DMS53 (cell line): ENCODE data around the gene LRRC46.

Experiments used
- DNase-seq: peaks from one replicate; lab custom pipeline; 2025; lab: John Stamatoyannopoulos, UW

Gene LRRC46, protein sequence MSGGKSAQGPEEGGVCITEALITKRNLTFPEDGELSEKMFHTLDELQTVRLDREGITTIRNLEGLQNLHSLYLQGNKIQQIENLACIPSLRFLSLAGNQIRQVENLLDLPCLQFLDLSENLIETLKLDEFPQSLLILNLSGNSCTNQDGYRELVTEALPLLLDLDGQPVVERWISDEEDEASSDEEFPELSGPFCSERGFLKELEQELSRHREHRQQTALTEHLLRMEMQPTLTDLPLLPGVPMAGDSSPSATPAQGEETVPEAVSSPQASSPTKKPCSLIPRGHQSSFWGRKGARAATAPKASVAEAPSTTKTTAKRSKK

DNA sequence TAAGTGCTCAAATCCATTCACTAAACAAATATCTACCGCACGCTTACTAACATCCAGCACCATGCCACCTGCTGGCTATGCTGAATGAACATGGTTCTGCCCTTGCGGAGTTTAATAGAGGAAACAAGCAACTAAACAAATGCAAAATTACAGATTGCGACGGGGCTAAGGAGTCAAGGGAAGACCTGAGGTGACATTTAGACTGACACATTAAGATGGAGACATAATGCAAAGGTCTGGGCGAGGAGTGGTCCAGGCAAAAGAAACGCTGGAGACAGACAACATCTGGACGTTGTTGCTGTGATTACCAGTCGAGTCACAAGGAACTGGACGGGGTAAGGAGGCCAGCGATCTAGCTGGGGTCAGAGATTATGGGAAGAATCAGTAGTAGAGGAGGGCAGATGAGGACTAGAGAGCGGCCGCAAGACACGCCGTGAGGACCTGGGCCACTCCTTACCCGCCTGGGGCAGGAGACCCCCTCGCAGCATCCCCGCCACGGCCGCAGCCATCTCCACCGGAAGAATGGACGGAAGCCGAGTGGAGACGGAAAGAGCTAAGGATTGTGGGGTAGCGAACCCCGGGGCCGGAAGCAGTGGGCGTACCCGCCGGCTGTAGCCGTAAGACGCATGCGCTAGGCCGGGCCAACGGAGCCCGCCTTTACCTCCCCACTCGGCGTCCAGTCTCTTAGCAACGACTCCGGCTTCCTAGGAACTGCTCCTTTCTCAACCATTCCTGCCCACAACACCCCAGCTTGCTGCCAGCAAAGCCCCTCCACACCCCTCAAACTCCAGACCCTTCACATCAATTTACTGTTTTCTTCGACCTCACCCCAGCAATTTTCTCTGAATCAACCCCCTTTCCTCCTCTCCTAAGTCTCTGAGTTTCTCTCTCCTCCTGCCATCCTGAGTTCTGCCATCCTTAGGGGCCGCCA, at the start of gene LRRC46, which contains the start of gene MRPL10:
Gene LRRC46 (plus strand): TSS at position 668 of the 931 bp plus-strand sequence. CDS start 320 bp downstream, outside the sequence.
Gene MRPL10 (minus strand): TSS at position 539 of the 931 bp plus-strand sequence. CDS start 30 bp downstream, at position 509.
- DNase-seq = peak; percentile 98

DNA sequence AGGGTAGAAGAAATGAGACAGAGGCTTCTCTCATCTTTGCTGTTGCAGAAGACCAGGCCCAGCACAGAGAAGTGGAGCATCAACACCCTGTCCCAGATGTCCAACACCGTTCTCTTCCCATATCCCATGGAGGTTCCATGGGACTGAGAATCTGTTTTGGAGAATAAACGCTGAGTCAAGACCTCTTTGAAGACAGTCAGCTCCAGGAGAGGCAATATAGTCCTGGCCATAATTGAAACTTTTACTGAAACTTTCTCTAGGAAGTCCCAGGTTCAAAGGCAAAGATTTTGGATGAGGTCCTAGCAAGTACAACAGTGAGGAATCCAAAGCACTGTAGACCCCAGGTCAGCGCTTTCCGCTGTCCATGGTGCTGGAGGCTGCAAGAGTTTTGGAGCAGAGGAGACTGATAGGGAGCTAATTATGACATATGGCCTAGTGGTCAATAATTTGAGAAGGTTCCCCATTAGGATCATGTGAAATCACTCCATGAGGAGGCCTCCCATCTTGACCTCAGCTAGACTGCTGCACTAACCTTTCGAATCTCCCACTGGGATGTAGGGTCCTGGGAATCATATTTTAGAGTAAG, 45.8 kb upstream of the LRRC46 start:
- peak; percentile 22 for DNase-seq

DNA sequence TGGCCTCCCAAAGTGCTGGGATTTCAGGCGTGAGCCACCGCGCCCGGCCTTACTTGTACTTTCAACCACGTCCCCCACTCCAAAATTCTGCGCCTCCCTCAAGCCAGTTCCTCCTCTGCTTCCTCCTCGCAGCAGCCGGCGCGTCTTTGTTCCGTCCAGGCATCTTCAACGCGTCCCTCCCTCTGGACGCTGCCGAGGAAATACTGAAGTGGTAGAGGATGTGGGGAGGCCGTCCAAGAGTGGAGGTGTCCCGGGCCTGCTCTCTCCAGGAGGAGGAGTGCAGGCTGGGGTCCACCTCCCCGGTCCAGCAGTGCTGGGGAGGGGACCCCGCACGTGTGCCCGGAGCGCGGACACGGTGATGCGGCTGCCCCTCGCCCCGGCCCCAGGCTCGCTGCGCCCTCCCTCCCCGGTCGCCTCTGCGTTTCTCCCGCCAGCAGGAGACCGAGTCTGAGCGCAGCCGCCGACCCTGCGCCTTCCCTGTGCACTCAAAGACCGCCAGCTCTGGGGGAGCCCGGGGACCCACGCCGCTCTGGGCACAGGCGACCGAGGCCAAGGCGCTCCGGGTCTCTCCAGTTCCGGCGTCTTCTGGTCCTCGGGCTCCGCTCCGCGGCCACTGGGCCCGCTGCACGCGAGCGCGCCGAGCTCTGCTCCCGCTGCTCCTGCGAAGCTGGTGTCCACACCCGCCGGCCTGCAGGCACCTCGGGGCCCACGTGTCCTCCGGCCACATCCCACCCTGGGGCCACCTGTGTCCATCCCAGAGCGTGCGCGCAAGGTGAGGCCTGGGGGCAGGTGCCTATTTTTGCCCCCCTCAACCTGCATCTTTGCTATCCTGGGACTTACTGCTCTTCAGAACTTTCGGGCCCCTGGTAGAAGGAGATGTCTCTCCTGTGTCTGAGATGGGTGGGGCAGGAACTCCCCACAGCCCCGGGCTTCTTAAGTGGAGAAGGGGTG, 41.6 kb upstream of the LRRC46 start:
- peak; percentile 92 for DNase-seq

DNA sequence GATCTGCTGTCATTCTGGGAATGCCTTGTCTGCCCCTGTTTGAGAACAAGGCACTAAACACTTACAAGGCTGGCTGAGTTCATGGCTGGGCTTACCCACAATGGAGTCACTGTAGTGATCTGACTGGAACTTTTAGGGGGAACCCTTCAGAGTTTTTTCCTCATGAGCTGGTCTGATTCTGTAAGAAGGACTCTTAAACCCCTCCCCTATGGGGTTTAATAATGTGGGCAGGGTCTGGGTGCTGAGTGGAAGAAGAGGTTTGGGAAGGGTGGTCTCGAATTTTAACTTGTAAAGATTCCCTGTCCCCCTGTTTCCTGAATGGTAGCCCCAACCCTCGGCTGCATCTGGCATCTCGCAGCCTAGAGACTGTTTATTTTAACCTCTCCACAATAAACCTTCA, 40.4 kb upstream of the LRRC46 start:
- DNase-seq = no peak

DNA sequence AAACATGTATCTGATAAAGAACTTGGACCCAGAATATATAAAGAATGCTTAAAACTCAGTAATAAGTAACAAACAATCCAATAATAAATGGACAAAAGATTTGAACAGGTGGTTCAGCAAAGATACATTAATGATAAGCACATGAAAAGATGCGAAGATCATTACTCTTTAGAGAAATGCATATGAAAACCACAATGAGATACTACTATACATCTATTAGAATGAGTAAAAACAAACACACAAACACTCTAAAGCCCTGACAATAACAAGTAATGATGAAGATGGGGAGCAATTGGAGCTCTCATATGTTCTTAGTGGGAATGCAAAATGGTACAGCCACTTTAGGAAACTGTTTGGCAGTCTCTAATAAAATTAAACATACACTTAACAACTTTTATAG, 39.0 kb upstream of the LRRC46 start:
- DNase-seq = no peak

DNA sequence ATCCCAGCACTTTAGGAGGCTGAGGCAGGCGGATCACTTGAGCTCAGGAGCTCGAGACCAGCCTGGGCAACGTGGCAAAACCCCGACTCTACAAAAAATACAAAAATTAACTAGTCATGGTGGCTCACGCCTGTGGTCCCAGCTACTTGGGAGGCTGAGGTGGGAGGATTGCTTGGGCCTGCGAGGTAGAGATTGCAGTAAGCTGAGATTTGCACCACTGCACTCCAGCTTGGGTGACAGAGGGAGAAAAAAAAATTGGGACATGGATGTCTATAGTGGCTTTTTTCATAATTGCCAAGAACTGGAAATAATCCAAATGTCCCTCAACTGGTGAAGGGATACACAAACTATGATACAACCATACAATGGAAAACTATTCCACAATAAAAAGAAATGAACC, 38.5 kb upstream of the LRRC46 start:
- DNase-seq = no peak

DNA sequence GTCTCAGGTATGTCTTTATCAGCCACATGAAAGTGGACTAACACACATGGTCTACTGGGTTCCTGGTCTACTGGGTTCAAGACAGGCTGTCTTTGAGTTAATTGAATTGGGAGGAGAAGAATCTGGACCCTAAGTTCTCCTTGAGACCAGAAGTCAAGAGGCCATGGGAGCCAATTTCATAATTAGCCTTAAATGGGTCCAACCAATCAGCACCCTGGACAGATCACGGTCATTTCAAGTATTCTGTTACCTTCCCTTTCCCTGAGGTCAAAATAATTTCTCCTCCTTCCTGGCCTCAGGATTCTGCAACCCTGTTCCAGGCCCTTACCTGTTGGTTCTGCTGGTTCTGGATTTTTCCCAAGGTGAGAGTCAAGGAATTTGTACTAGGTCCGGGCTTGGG, 33.7 kb upstream of the LRRC46 start:
- DNase-seq = no peak

DNA sequence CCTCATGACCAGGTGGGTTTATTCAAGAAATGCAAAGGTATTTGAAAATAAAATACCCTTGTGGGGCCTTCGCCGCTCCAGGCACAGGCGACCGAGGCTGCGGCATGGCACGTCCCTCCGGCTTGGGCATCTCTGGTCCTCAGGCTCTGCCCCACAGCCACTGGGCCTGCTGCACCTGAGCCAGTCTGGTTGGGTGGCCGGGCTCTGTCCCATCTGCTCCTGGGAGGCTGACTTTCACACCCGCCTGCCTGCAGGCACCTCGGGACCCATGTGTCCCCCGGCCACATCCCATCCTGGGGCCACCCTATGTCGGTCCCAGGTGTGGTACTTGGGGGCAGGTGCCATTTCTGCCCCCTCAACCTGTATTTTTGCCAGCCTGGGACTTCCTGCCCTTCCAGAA, 30.8 kb upstream of the LRRC46 start:
- no peak for DNase-seq

DNA sequence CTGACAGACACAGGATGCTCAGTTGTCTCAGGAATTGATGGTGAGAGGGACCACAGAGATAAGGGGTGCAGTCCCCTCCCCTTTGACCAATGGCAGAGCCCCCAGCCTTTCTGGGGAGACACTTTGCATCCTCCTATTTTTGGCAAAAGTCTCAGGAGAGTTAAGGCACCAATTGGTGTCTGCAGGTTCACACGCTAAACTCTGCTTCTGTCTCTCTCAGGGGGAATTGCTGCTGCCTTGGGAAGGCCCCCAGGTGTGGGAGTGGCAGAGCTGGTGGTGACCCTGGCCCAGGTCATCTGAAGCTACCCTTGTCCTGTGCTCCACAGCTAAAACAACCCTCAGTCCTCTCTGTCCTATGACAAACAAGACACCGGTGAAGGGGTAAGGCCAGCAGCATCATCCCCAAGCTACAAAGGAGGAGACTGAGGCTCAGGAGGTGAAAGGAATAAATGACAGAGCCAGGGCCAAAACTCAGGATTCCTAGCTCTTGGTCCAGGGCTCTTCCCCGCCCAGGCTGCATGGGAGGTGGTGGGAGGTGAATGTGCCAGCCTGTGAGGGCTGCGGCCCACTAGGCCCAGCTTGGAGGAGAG, 30.2 kb upstream of the LRRC46 start:
- DNase-seq = no peak

DNA sequence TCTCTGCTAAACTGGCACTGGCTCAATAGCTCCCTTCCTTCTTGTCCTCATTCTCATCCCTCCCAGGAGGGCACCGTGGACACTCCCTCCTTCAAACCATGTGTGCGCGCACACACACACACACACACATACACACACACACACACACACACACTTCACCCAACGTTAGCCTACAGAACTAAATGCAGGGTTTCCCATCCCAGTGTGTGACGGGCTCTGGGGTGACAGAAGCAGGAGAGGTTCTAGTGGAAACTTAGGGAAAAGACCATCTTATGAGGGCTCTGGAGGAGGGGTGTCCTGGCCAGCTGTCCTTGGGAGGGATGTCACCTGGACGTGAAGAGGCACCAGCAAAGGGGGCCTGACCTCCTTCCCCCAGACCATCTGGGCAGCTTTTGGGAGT, 29.6 kb upstream of the LRRC46 start:
- DNase-seq = no peak

DNA sequence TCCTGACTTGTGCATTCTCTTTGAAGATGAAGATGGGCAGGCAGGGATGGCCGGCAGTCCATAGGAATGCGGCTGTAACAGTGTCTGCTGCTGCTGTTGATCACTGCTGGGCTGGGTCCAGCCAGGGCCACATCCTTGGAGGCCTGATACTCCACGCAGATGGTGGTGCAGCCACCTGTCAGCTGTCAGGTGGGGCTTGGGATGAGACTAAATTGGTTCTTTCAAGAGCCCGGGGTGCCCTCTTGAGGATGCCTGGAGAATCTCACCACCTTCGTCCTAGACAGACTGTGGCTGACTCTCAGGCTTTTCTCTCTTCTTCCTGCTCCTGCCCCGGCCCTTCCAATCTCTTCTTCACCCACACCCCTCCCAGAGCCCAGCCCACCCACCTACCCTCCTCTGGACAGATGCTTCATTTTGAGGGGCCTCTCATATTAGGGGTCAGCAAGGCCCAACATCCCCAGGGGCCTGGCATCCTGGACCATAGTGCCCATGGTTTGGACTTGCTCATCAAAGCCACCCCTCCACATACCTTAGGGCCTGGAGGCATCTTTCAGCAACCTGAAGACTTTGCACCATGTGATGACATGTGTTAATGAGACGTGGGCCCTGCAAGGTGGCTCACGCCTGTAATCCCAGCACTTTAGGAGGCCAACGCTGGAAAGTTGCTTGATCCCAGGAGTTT, 29.0 kb upstream of the LRRC46 start:
- DNase-seq = peak; percentile 95

DNA sequence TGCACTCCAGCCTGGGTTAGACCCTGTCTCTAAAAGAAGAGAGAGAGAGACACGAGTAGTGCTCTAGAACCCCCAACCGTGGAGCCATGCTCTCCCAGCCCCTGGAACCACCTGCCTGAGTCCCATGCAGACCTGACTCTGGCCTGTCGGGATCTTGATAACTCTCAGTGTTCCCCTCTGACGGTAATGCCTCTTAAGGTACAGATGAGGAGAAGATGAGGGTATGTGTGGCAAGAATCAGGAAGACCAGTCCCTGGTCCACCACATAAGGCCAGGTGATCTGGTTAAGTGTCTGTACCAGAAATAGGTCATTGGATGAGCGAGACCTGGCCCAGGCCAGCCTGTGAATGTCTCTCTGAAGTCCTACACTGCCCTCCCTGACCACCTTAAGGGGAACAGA, 28.3 kb upstream of the LRRC46 start:
- DNase-seq = no peak

DNA sequence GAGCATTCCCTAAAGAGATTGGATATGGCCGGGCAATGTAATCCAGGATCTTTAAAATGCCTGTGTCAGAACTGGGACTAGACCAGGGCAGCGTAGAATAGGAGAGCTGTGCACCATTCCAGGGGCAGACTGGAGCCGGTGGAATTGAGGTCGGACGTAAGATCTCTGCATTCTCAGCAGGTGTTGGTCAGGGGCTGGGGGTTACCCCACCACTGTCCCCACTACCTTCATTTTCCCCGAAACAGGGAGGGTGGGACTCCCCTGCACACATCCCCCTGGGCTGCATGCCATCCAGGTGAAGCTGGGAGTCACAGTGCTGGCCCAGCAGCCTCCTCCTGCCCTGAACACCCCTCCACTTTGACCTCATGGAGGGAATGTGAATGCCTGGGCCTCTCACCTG, 27.7 kb upstream of the LRRC46 start:
- no peak for DNase-seq

DNA sequence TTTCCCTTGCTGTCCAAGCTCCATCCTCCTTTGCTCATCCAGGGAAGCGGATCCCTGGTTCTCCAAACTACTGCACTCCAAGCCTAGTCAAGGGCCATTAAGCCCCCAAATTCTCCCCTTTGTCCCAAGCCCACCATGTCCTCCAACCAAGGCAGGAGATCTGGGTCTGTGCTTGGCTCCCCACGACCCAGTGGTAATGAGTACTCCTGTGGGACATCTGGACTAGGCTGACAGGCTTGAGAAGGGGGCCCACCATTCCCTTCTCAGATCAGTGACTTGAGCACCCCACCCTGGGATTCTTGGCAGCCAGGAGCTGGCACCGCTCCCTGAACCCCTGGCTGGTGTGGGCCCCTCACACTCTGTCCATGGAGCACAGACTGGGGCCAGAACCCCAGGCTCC, 27.0 kb upstream of the LRRC46 start:
- no peak for DNase-seq

DNA sequence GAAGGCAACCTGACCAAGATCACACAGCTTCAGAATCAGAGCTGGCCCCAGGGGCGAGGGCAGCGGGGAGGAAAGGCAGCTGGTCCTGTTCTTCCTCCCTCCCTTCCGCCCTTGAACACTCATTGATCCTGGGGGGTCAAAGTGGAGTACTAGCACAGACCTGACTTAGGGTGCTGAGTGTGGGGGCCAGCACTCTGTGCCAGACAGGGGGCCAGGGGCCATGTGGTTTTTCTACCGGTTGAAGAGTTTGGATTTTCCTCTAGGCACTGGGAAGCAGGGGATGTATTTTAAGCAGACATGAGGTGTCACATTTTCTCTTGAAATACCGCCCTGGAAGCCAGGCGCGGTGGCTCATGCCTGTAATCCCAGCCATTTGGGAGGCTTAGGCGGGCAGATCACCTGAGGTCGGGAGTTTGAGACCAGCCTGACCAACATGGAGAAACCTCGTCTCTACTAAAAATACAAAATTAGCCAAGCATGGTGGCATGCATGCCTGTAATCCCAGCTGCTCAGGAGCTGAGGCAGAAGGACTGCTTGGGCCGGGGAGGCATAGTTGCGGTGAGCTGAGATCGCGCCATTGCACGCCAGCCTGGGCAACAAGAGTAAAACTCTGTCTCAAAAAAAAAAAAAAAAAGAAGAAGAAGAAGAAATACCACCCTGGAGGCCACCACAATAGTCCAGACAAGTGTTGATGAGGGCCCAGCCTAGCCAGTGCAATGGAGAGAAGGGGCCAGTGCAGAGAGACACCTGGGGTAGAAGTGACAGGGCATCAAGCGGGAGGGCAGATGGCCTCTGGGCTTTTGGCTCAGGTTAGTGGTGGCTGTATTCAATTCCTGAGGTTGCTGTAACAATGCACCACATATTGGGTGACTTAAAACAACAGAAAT, 25.2 kb upstream of the LRRC46 start:
- DNase-seq = no peak

DNA sequence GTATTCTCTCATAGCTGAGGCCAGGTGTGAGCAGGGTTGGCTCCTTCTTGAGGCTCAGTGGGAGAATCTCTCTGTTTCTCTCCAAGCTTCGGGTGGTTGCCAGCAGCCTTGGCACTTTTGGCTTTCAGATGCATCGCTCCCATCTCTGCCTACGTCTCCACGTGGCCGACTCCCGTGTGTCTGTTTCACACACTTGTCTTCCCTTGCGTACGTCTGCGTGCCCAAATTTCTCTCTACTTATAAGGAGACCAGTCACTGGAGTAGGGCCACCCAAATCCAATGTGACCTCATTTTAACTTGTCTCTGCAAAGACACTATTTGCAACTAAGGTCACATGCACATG, 24.6 kb upstream of the LRRC46 start:
- no peak for DNase-seq

DNA sequence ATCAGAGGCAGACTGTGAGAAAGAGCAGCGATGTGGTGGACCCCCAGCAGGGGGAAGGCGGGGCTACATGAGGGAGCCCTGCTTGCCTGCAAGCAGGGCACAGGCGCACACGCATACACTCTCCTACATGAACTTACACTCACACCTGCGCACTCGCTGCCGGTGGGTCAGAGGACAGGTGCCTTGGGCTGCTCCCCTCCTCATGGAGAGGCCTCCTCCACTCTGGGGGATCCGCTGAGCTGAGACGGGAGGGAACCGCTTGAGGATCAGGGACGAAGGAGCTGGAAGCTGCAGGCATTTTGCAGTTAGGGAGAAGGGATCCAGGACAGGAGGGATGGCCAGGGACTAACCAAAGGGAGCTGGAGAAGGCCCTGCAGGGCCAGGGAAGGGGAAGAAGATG, 24.0 kb upstream of the LRRC46 start:
- no peak for DNase-seq

DNA sequence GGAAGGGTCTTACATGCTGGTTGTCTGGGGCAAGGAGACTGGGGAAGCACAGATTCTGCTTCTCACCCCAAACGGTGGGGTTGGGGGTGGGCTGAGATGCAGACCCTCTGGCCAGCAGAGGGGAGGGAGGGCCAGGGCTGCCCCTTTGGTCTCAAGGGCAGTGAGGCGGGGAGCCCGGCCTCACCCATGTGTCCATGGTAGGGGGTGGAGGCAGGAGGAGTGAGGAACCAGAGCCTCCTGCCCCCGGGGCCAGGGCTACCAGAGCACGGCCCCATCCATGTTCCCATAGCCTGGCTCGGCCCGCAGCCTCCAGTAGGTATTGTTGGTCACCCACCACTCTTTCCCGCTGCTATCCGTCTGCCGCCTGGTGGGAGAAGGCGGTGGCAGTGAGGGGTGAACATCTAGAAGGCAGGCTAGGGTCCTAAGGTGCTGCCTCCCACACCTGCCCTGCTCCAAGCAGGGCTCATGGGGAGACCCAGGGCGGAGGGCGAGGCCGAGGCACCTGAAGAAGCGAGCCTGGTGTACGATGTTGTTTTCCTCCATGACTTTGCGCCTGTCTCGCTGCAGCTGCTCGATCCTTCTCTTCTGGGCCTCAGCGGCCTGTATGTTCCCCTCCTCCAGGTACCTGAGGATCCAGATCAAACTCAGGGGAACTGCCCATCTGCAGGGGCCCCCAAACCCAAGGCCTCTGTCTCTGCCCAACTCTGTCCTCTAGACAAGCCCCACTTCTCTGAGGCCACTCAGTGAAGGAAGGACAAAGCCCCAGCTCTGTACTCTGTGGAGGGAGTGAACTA, 23.2 kb upstream of the LRRC46 start:
- no peak for DNase-seq
